Gastroesophageal sphincter (tissue), 3 donors: ENCODE results near the gene IL1RAPL2.

Experiments
- POLR2AphosphoS5 ChIP-seq: sonication (generic); formaldehyde crosslinking; IDR thresholded peaks from one replicate; pipeline ENCODE4 v1.6.1; 2017; ENCODE audit warnings: antibody characterized with exemption
- TF ChIP-seq, protein P1 (sequence below), 4 experiments: fragments of 200-600 bp in 2 of 4; fragments of 450-650 bp in 2 of 4; sonication (generic) in 1 of 4; IDR thresholded peaks; one replicate each; pipeline ENCODE4 v1.5.1; 2017 to 2019; ENCODE audit warnings: antibody characterized with exemption in 4 of 4, mild to moderate bottlenecking in 2 of 4, moderate library complexity in 2 of 4

GRCh38 chrX:104567506-104567905 lies 1.5 kb downstream of the IL1RAPL2 start:
- TF ChIP-seq, protein P1, sequence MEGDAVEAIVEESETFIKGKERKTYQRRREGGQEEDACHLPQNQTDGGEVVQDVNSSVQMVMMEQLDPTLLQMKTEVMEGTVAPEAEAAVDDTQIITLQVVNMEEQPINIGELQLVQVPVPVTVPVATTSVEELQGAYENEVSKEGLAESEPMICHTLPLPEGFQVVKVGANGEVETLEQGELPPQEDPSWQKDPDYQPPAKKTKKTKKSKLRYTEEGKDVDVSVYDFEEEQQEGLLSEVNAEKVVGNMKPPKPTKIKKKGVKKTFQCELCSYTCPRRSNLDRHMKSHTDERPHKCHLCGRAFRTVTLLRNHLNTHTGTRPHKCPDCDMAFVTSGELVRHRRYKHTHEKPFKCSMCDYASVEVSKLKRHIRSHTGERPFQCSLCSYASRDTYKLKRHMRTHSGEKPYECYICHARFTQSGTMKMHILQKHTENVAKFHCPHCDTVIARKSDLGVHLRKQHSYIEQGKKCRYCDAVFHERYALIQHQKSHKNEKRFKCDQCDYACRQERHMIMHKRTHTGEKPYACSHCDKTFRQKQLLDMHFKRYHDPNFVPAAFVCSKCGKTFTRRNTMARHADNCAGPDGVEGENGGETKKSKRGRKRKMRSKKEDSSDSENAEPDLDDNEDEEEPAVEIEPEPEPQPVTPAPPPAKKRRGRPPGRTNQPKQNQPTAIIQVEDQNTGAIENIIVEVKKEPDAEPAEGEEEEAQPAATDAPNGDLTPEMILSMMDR (IDR thresholded peaks at IDR 0.05) = no peak
- no peak for TF ChIP-seq POLR2AphosphoS5
